OCI-LY1 (cell line): Measurements from ENCODE around the gene UNC13C.

Experiments
- H2AFZ ChIP-seq: fragments of 200-600 bp; sonication (generic), shearing (Covaris generic); 2 replicates; pipeline ENCODE4 v1.6.0; 2014; ENCODE audit warnings: antibody characterized with exemption, mild to moderate bottlenecking, low read length
- H3F3A ChIP-seq: fragments of 200-600 bp; sonication (generic), shearing (Covaris generic); 2 replicates; pipeline ENCODE4 v1.6.0; 2014; ENCODE audit warnings: mild to moderate bottlenecking, antibody characterized with exemption, low read length, moderate library complexity; ENCODE audit not compliant: insufficient read depth
- H3K27ac ChIP-seq: fragments of 200-600 bp; sonication (generic); 2 replicates; pipeline ENCODE4 v1.5.1; 2014; ENCODE audit warnings: low read length, mixed run types, mild to moderate bottlenecking, low read depth; ENCODE audit not compliant: poor library complexity, severe bottlenecking
- H3K27me3 ChIP-seq: fragments of 200-600 bp; sonication (generic); 2 replicates; pipeline ENCODE4 v1.6.0; 2014; ENCODE audit warnings: antibody characterized with exemption, mild to moderate bottlenecking, low read length, moderate library complexity; ENCODE audit not compliant: insufficient read depth
- H3K36me3 ChIP-seq: fragments of 200-600 bp; sonication (generic); 2 replicates; pipeline ENCODE4 v1.6.1; 2014; ENCODE audit warnings: mild to moderate bottlenecking, antibody characterized with exemption, low read length, moderate library complexity, mixed read lengths; ENCODE audit not compliant: insufficient read depth
- H3K4me1 ChIP-seq: fragments of 200-600 bp; sonication (generic); 2 replicates; pipeline ENCODE4 v1.5.1; 2014; ENCODE audit warnings: mild to moderate bottlenecking, low read length, moderate library complexity; ENCODE audit not compliant: insufficient read depth, severe bottlenecking
- H3K4me2 ChIP-seq: fragments of 200-600 bp; sonication (generic), shearing (Covaris generic); 2 replicates; pipeline ENCODE4 v1.6.1; 2014; ENCODE audit warnings: low read length
- H3K4me3 ChIP-seq: fragments of 200-600 bp; sonication (generic); 2 replicates; pipeline ENCODE4 v1.5.1; 2014; ENCODE audit warnings: low read length, low read depth, mild to moderate bottlenecking, mixed read lengths; ENCODE audit not compliant: poor library complexity, severe bottlenecking
- H3K79me2 ChIP-seq: fragments of 200-600 bp; shearing (Covaris generic); 2 replicates; pipeline ENCODE4 v1.6.1; 2016; ENCODE audit warnings: mixed run types, low read length, mixed read lengths; ENCODE audit not compliant: insufficient read depth
- H3K9ac ChIP-seq: fragments of 200-600 bp; sonication (generic), shearing (Covaris generic); 2 replicates; pipeline ENCODE4 v1.6.1; 2014; ENCODE audit warnings: mild to moderate bottlenecking, low read length, mixed read lengths
- H3K9me2 ChIP-seq: fragments of 200-600 bp; sonication (generic), shearing (Covaris generic); 2 replicates; pipeline ENCODE4 v1.6.1; 2014; ENCODE audit warnings: low read depth, mild to moderate bottlenecking, low read length, mixed read lengths
- H3K9me3 ChIP-seq: fragments of 200-600 bp; shearing (Covaris generic); 2 replicates; pipeline ENCODE4 v1.6.1; 2014; ENCODE audit warnings: low read length, mixed read lengths
- H4K20me1 ChIP-seq: fragments of 200-600 bp; sonication (generic), shearing (Covaris generic); 2 replicates; pipeline ENCODE4 v1.6.0; 2016; ENCODE audit warnings: mild to moderate bottlenecking, low read length; ENCODE audit not compliant: insufficient read depth
- CTCF ChIP-seq: fragments of 200-600 bp; sonication (generic), shearing (Covaris generic); IDR thresholded peaks from 2 replicates; pipeline ENCODE4 v1.5.1; 2017; ENCODE audit warnings: mild to moderate bottlenecking, antibody characterized with exemption, low read length, moderate library complexity, mixed read lengths
- EZH2 ChIP-seq: fragments of 200-600 bp; sonication (generic), shearing (Covaris generic); IDR thresholded peaks from 2 replicates; pipeline ENCODE4 v1.8.0; 2017; ENCODE audit warnings: borderline replicate concordance, mixed run types, mild to moderate bottlenecking, antibody characterized with exemption, low read length, moderate library complexity, mixed read lengths

Gene UNC13C

GRCh38 chr15:54102704-54103103 lies 124.5 kb downstream of the UNC13C start:
- Histone ChIP-seq H4K20me1 (no peaks in the 10 kb centered on the region), H3K4me3 (no peak overlapping the region), H2AFZ (no peak overlapping the region), H3K4me2 (no peak overlapping the region), H3F3A (no peaks in the 10 kb centered on the region), H3K27me3 (no peaks in the 10 kb centered on the region), H3K9me3 (no peaks in the 10 kb centered on the region), H3K9ac (no peak overlapping the region), H3K4me1 (no peaks in the 10 kb centered on the region), H3K27ac (no peak overlapping the region), H3K36me3 (no peaks in the 10 kb centered on the region), H3K9me2 (no peaks in the 10 kb centered on the region), H3K79me2 (no peaks in the 10 kb centered on the region)
- TF ChIP-seq CTCF (no peak), EZH2 (no peak)

GRCh38 chr15:54109014-54109413 lies 130.8 kb downstream of the UNC13C start:
- H3K79me2 ChIP-seq, result no peaks in the 10 kb centered on the region
- no peaks in the 10 kb centered on the region for H3K27me3 ChIP-seq
- H3K9me2 ChIP-seq, result no peaks in the 10 kb centered on the region
- no peak overlapping the region for H2AFZ ChIP-seq
- no peaks in the 10 kb centered on the region for H3F3A ChIP-seq
- TF ChIP-seq CTCF, result no peak
- H3K4me3 ChIP-seq, result no peak overlapping the region
- H3K4me2 ChIP-seq, result no peak overlapping the region
- H3K4me1 ChIP-seq, result no peaks in the 10 kb centered on the region
- H3K27ac ChIP-seq, result no peak overlapping the region
- H4K20me1 ChIP-seq, result no peaks in the 10 kb centered on the region
- no peaks in the 10 kb centered on the region for H3K9me3 ChIP-seq
- no peaks in the 10 kb centered on the region for H3K36me3 ChIP-seq
- no peak overlapping the region for H3K9ac ChIP-seq

DNA sequence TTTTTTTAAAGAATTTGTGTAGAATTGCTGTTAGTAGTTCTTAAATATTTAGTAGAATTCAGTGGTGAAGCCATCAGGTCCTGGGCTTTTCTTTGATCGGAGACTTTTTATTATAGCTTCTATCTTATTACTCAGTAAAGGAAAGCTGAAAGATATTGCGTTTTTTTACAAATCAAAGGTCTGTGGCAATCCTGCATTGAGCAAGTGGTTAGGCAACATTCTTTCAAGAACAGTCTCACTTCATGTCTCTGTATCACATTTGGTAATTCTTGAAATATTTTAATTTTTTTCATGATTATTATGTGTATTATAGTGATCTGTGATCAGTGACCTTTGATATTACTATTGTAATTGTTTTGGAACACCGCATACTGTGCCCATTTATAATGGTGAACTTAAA lies 140.8 kb downstream of the UNC13C start:
- H3K9me3 ChIP-seq, result no peaks in the 10 kb centered on the region
- H3K4me2 ChIP-seq, result no peak overlapping the region
- no peak overlapping the region for H2AFZ ChIP-seq
- no peaks in the 10 kb centered on the region for H4K20me1 ChIP-seq
- no peaks in the 10 kb centered on the region for H3K36me3 ChIP-seq
- no peaks in the 10 kb centered on the region for H3K9me2 ChIP-seq
- no peaks in the 10 kb centered on the region for H3F3A ChIP-seq
- no peaks in the 10 kb centered on the region for H3K27me3 ChIP-seq
- TF ChIP-seq CTCF, result no peak
- TF ChIP-seq EZH2, result no peak
- H3K79me2 ChIP-seq, result no peaks in the 10 kb centered on the region
- H3K4me1 ChIP-seq, result no peaks in the 10 kb centered on the region
- no peak overlapping the region for H3K4me3 ChIP-seq
- no peak overlapping the region for H3K27ac ChIP-seq
- H3K9ac ChIP-seq, result no peak overlapping the region
